Neural progenitor cell (in vitro differentiated cells): ENCODE measurements around the gene FGFRL1.

ENCODE experiments used
- CTCF ChIP-seq: fragments of 200-600 bp; sonication (generic); IDR thresholded peaks from 2 replicates; pipeline ENCODE4 v1.5.1; 2017; ENCODE audit warnings: antibody characterized with exemption, mild to moderate bottlenecking
- EZH2 ChIP-seq: fragments of 200-600 bp; sonication (generic); IDR thresholded peaks from 2 replicates; pipeline ENCODE4 v1.6.1; 2017; ENCODE audit warnings: antibody characterized with exemption, mild to moderate bottlenecking, moderate library complexity
- EZH2phosphoT487 ChIP-seq: fragments of 200-600 bp; sonication (generic); IDR thresholded peaks from 2 replicates; pipeline ENCODE4 v1.6.1; 2017; ENCODE audit warnings: antibody characterized with exemption

- TF ChIP-seq CTCF (no peak), EZH2 (no peak), EZH2phosphoT487 (no peak)
Observed at GRCh38 chr4:1074077-1074476, 62.7 kb downstream of the FGFRL1 start.
